ENCODE measurements around the gene ASCL1.

ASCL1 gene

GRCh38 chr12:102980350-102980749 lies 22.9 kb downstream of the ASCL1 start:
- no peak for DNase-seq

DNA sequence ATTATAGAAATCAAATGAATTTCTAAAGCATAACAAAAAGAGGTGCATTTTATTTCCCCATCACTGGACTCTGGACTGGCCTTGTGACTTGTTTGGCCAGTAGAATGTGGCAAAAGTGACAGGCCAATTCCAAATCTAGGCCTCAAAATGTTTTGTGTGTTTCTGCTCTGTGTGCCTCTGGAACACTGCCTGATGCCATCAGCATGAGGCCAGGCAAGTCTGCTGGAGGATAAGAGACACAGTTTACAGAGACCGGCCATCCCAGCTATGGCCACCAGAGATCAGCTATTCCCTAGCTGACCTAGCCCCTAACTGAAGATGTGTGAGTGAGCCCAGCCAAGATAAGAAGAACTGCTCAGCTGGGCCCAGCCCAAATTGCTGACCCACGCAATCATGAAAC lies 32.9 kb downstream of the ASCL1 start:
- no peak for DNase-seq

DNA sequence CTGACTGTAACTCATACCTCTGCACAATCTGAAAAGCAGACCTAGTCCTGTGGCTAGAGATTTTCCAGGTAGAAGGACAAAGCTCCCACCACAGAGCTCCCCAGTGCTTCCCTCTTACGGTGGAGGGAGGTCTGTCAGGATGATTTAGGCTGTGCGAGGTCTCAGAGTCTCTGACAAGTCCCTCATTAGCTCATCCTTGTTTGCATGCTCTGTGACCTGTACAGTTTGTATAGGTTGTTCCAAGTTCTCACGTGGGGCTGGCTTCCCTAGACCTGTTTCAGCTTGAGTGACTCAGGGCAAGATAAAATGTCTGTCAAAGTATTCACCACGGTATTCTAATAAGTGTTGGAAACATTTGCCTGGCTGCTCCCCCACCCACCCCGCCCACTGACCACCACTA lies 34.8 kb downstream of the ASCL1 start:
- DNase-seq = no peak

DNA sequence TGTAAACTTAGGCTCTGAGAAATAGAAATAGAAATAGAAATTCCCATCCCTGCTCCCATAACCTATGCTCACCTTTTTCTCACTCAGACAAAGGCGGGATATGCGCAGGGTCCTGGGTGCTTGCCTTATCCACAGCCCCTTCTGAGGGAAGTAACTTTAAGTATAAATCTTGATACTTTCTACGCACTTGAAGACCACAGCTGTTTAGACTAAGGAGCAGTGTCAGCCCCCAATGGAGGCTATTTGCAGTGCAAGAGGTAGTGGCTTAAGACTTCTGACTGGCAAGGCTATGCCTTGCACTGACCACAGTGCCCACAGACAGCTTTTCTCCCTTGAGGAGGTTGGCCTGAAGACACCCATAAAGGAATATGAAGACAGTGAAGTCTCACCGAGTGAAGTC lies 35.2 kb downstream of the ASCL1 start:
- no peak for DNase-seq

- no peak for DNase-seq
Observed at GRCh38 chr12:102993537-102993936, 36.1 kb downstream of the ASCL1 start.

GRCh38 chr12:102995372-102995771 lies 37.9 kb downstream of the ASCL1 start:
- no peak for DNase-seq

Data from activated CD8-positive, alpha-beta memory T cell treated with anti-CD3 and anti-CD28 coated beads, Interleukin-2, amount 50 U/mL, for 4 hours (primary cell).